Panc1 (cell line): ENCODE results near the gene INPP5A. TPM values are rescaled to one million over a fixed set of nuclear protein-coding genes. Genes with fewer than 3 reads are reported as not detected.

Source experiments
- ATAC-seq: fragments of 200-7000 bp; cut with Tn5 transposase; 2 replicates; pipeline ENCODE4 v1.9.1; 2020; ENCODE audit warnings: mild to moderate bottlenecking, moderate library complexity
- BruUV-seq: library from RNA; stranded (reverse); fragments of 400-500 nt; replicated peaks from 2 replicates; lab custom pipeline; 2021; lab: Mats Ljungman, UMichigan
- CTCF ChIA-PET: fragments of 300-600 bp; sonication (Branson Sonifier 250); formaldehyde crosslinking; loops from one replicate; lab custom pipeline; 2022; ENCODE audit warnings: antibody characterized with exemption; lab: Charles Lee
- POLR2A ChIA-PET: fragments of 300-600 bp; sonication (Branson Sonifier 250); formaldehyde crosslinking; loops from one replicate; lab custom pipeline; 2022; ENCODE audit warnings: antibody characterized with exemption; lab: Charles Lee
- DNase-seq: peaks from one replicate; pipeline ENCODE4 v3.0.0-alpha.2; 2010; ENCODE audit warnings: low read depth, low spot score
- H3K27ac ChIP-seq: 2 replicates; pipeline ENCODE4 v1.5.1; 2011; ENCODE audit warnings: mild to moderate bottlenecking, low read length, inconsistent platforms
- H3K27me3 ChIP-seq: fragments of 200-500 bp; sonication (Bioruptor generic); 2 replicates; pipeline ENCODE4 v1.6.0; 2014; ENCODE audit warnings: low read length, inconsistent platforms; ENCODE audit not compliant: control insufficient read depth, insufficient read depth
- H3K36me3 ChIP-seq: fragments of 200-500 bp; sonication (Bioruptor generic); 2 replicates; pipeline ENCODE4 v1.5.1; 2014; ENCODE audit warnings: inconsistent platforms, mild to moderate bottlenecking, low read length, moderate library complexity; ENCODE audit not compliant: control insufficient read depth, insufficient read depth
- H3K4me1 ChIP-seq: 2 replicates; pipeline ENCODE4 v1.5.1; 2011; ENCODE audit warnings: inconsistent platforms, mild to moderate bottlenecking, low read length, moderate library complexity; ENCODE audit not compliant: control insufficient read depth, insufficient read depth
- H3K4me3 ChIP-seq, 2 experiments: 2 replicates each; pipeline ENCODE4 v1.5.1; 2011 to 2012; ENCODE audit warnings: low read depth in 2 of 2, low read length in 2 of 2, mild to moderate bottlenecking in 2 of 2, inconsistent platforms in 1 of 2, moderate library complexity in 1 of 2
- H3K9me3 ChIP-seq: fragments of 200-500 bp; sonication (Bioruptor generic); 2 replicates; pipeline ENCODE4 v1.5.1; 2014; ENCODE audit warnings: low read depth, mild to moderate bottlenecking, inconsistent platforms, low read length, moderate library complexity; ENCODE audit not compliant: control insufficient read depth, insufficient read depth
- POLR2AphosphoS5 ChIP-seq: IDR thresholded peaks from 2 replicates; pipeline ENCODE4 v1.6.1; 2012; ENCODE audit warnings: mild to moderate bottlenecking, low read depth, low read length, moderate library complexity
- REST ChIP-seq, 2 experiments: IDR thresholded peaks; 2 replicates each; pipeline ENCODE4 v1.6.1; 2011 to 2012; ENCODE audit warnings: low read depth in 2 of 2, control low read depth in 1 of 2, low read length in 1 of 2, mild to moderate bottlenecking in 1 of 2, moderate library complexity in 1 of 2; ENCODE audit not compliant: insufficient read depth in 1 of 2
- SIN3A ChIP-seq: IDR thresholded peaks from 2 replicates; pipeline ENCODE4 v1.6.1; 2012; ENCODE audit warnings: low read depth, mild to moderate bottlenecking, low read length, moderate library complexity, borderline replicate concordance; ENCODE audit not compliant: insufficient read depth
- TCF7L2 ChIP-seq: IDR thresholded peaks from 2 replicates; pipeline ENCODE4 v1.6.1; 2011; ENCODE audit warnings: mild to moderate bottlenecking, low read depth, low read length, inconsistent platforms
- in situ Hi-C: cut with HindIII; loops from 2 replicates; pipeline ENCODE4 v1.10.0; 2016; ENCODE audit warnings: low sequenced_read_pairs, low pct_unique_long_range_greater_than_20kb
- intact Hi-C: fragments of 100-400 bp; cut with micrococcal nuclease; formaldehyde crosslinking; loops from one replicate; pipeline ENCODE4 v1.10.0; 2022; ENCODE audit not compliant: unreplicated experiment
- total RNA-seq: library from RNA; stranded (reverse); gene quantifications from one replicate; pipeline ENCODE4 v1.2.1, GENCODE V29; 2021; ENCODE audit not compliant: unreplicated experiment
- TF ChIP-seq, protein P1 (sequence below): fragments of 450-650 bp; IDR thresholded peaks from 2 replicates; pipeline ENCODE4 v1.5.1; 2017; ENCODE audit warnings: mild to moderate bottlenecking

Gene INPP5A
- total RNA-seq, 1 experiment from 2014 or later: 60.0 TPM

- TF ChIP-seq, protein P1, sequence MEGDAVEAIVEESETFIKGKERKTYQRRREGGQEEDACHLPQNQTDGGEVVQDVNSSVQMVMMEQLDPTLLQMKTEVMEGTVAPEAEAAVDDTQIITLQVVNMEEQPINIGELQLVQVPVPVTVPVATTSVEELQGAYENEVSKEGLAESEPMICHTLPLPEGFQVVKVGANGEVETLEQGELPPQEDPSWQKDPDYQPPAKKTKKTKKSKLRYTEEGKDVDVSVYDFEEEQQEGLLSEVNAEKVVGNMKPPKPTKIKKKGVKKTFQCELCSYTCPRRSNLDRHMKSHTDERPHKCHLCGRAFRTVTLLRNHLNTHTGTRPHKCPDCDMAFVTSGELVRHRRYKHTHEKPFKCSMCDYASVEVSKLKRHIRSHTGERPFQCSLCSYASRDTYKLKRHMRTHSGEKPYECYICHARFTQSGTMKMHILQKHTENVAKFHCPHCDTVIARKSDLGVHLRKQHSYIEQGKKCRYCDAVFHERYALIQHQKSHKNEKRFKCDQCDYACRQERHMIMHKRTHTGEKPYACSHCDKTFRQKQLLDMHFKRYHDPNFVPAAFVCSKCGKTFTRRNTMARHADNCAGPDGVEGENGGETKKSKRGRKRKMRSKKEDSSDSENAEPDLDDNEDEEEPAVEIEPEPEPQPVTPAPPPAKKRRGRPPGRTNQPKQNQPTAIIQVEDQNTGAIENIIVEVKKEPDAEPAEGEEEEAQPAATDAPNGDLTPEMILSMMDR: no peak
- TF ChIP-seq POLR2AphosphoS5 (no peak), TCF7L2 (no peak), SIN3A (no peak), REST (IDR thresholded peaks at IDR 0.05; ENCODE audit: insufficient read depth in 1 of 2, low read depth in 2 of 2, low read length in 1 of 2) (no peak)
- ChIA-PET CTCF (no interaction called here), POLR2A (no interaction called here)
Measured at GRCh38 chr10:132587175-132587574, 49.6 kb downstream of the INPP5A start.

GRCh38 chr10:132588301-132589013 is 50.9 kb downstream of the INPP5A start:
- Histone ChIP-seq H3K4me1 (peaks cover 29% of the 10 kb centered on the region), H3K9me3 (no peaks in the 10 kb centered on the region), H3K27ac (no peak overlapping the region), H3K27me3 (no peaks in the 10 kb centered on the region), H3K4me3 (no peak overlapping the region), H3K36me3 (no peaks in the 10 kb centered on the region)
- intact Hi-C loops: no loop called here
- no peak for TF ChIP-seq POLR2AphosphoS5
- no peak for TF ChIP-seq SIN3A
- TF ChIP-seq, protein P1: no peak
- no peak for TF ChIP-seq TCF7L2
- TF ChIP-seq REST (IDR thresholded peaks at IDR 0.05; ENCODE audit: insufficient read depth in 1 of 2, low read depth in 2 of 2, low read length in 1 of 2): no peak
- no TSS peak for BruUV-seq
- ChIA-PET CTCF (no interaction called here), POLR2A (interaction anchor here (0.7 kb wide), 1 partner anchor 29 kb away, joined by 13 read pairs; no protein-coding TSS in a partner anchor)
- ATAC-seq (no peak), DNase-seq (no peak)
- in situ Hi-C loops: no loop called here

More at GRCh38 chr10:132587175-132587574, 49.6 kb downstream of the INPP5A start:
- DNase-seq (no peak), ATAC-seq (no peak)
- H3K4me1 ChIP-seq: peaks cover 40% of the 10 kb centered on the region
- no peaks in the 10 kb centered on the region for H3K27me3 ChIP-seq
- no TSS peak for BruUV-seq
- no peaks in the 10 kb centered on the region for H3K9me3 ChIP-seq
- no peak overlapping the region; the same call in 1 of the 2 replicates for H3K27ac ChIP-seq
- intact Hi-C loops: no loop called here
- H3K4me3 ChIP-seq: no peak overlapping the region
- no peaks in the 10 kb centered on the region for H3K36me3 ChIP-seq
- in situ Hi-C loops: no loop called here
